Caco-2 (cell line): ENCODE measurements around the gene ZMYND8. TPM values are rescaled to one million over a fixed set of nuclear protein-coding genes. Genes with fewer than 3 reads are reported as not detected.

Experiments used
- BruUV-seq: library from RNA; stranded (reverse); fragments of 400-500 nt; replicated peaks from 2 replicates; lab custom pipeline; 2021; lab: Mats Ljungman, UMichigan
- CTCF ChIA-PET: fragments of 300-600 bp; sonication (Branson Sonifier 250); formaldehyde crosslinking; loops from one replicate; lab custom pipeline; 2022; ENCODE audit warnings: antibody characterized with exemption; lab: Charles Lee
- POLR2A ChIA-PET: fragments of 300-600 bp; sonication (Branson Sonifier 250); formaldehyde crosslinking; loops from one replicate; lab custom pipeline; 2022; ENCODE audit warnings: antibody characterized with exemption; lab: Charles Lee
- DNase-seq, 2 experiments: peaks; one replicate each; pipeline versions ENCODE4 v3.0.0 to v3.0.0-alpha.2; 2020 to 2022
- H3K27me3 ChIP-seq: replicated peaks from 2 replicates; pipeline ENCODE4 v1.6.0; 2011; ENCODE audit warnings: low read length; ENCODE audit not compliant: control insufficient read depth, insufficient read depth
- H3K36me3 ChIP-seq: 2 replicates; pipeline ENCODE4 v1.5.1; 2011; ENCODE audit warnings: low read length; ENCODE audit not compliant: control insufficient read depth, insufficient read depth
- H3K4me1 ChIP-seq: fragments of 250-450 bp; sonication (Bioruptor Pico); 2 replicates; pipeline ENCODE4 v1.5.1; 2020; ENCODE audit warnings: mild to moderate bottlenecking
- H3K4me3 ChIP-seq: 2 replicates; pipeline ENCODE4 v1.5.1; 2011; ENCODE audit warnings: low read depth, mild to moderate bottlenecking, control low read depth, low read length
- H3K9me3 ChIP-seq: fragments of 250-450 bp; sonication (Bioruptor Pico); 2 replicates; pipeline ENCODE4 v1.5.1; 2020; ENCODE audit warnings: mild to moderate bottlenecking, moderate library complexity
- H3K27ac Mint-ChIP-seq: one replicate; pipeline ENCODE4 v1.8.0; 2022; ENCODE audit warnings: mixed read lengths; ENCODE audit not compliant: unreplicated experiment
- H3K27me3 Mint-ChIP-seq: one replicate; pipeline ENCODE4 v1.8.0; 2022; ENCODE audit warnings: mixed read lengths; ENCODE audit not compliant: insufficient read depth, unreplicated experiment
- H3K36me3 Mint-ChIP-seq: one replicate; pipeline ENCODE4 v1.8.0; 2022; ENCODE audit warnings: mild to moderate bottlenecking, mixed read lengths; ENCODE audit not compliant: insufficient read depth, unreplicated experiment
- H3K4me1 Mint-ChIP-seq: one replicate; pipeline ENCODE4 v1.8.0; 2022; ENCODE audit warnings: low read depth, mixed read lengths; ENCODE audit not compliant: unreplicated experiment
- H3K4me3 Mint-ChIP-seq: one replicate; pipeline ENCODE4 v1.8.0; 2022; ENCODE audit warnings: mild to moderate bottlenecking, moderate library complexity, mixed read lengths; ENCODE audit not compliant: unreplicated experiment
- H3K9me3 Mint-ChIP-seq: one replicate; pipeline ENCODE4 v1.8.0; 2022; ENCODE audit warnings: mixed read lengths; ENCODE audit not compliant: unreplicated experiment
- CTCF ChIP-seq, 2 experiments: fragments of 200-600 bp in 1 of 2; IDR thresholded peaks; 1 replicate in 1 of 2; 2 replicates in 1 of 2; pipeline versions ENCODE4 v1.5.1 to v1.8.0; 2011 to 2022; ENCODE audit warnings: antibody characterized with exemption in 1 of 2, control low read depth in 1 of 2, inconsistent platforms in 1 of 2, low read depth in 1 of 2, low read length in 1 of 2, mild to moderate bottlenecking in 1 of 2, moderate library complexity in 1 of 2; ENCODE audit not compliant: insufficient read depth in 1 of 2, severe bottlenecking in 1 of 2, unreplicated experiment in 1 of 2
- intact Hi-C: fragments of 100-400 bp; cut with micrococcal nuclease; formaldehyde crosslinking; loops from one replicate; pipeline ENCODE4 v1.10.0; 2022; ENCODE audit not compliant: unreplicated experiment
- total RNA-seq: library from RNA; stranded (reverse); gene quantifications from 2 replicates; pipeline ENCODE4 v1.2.3, GENCODE V29; 2022

The ZMYND8 gene
- total RNA-seq, 1 experiment from 2014 or later: 194 TPM

- ChIA-PET POLR2A (no interaction called here), CTCF (interaction anchor here (1.3 to 2.3 kb wide), 2 partner anchors 209 to 422 kb away, joined by 4 to 9 read pairs; no protein-coding TSS in a partner anchor)
- intact Hi-C loops: no loop called here
- Histone ChIP-seq H3K36me3 (no peaks in the 10 kb centered on the region), H3K4me3 (no peak overlapping the region), H3K9me3 (no peaks in the 10 kb centered on the region), H3K27me3 (no peaks in the 10 kb centered on the region), H3K4me1 (no peaks in the 10 kb centered on the region)
- Mint-ChIP-seq H3K9me3 (no peaks in the 10 kb centered on the region), H3K27ac (no peak overlapping the region), H3K27me3 (no peaks in the 10 kb centered on the region), H3K36me3 (no peaks in the 10 kb centered on the region), H3K4me3 (no peak overlapping the region), H3K4me1 (no peaks in the 10 kb centered on the region)
- TF ChIP-seq CTCF (IDR thresholded peaks at IDR 0.05; ENCODE audit: insufficient read depth in 1 of 2, low read depth in 1 of 2, low read length in 1 of 2, severe bottlenecking in 1 of 2, unreplicated experiment in 1 of 2): no peak
- no TSS peak for BruUV-seq
- DNase-seq: no peak
Observed at GRCh38 chr20:47174456-47175243, 181.8 kb downstream of the ZMYND8 start.

- intact Hi-C loops: no loop called here
- Mint-ChIP-seq H3K27ac (no peak overlapping the region), H3K27me3 (no peaks in the 10 kb centered on the region), H3K4me3 (no peak overlapping the region), H3K36me3 (no peaks in the 10 kb centered on the region), H3K4me1 (no peaks in the 10 kb centered on the region), H3K9me3 (no peaks in the 10 kb centered on the region)
- ChIA-PET POLR2A (no interaction called here), CTCF (interaction anchor here (2.3 kb wide), 1 partner anchor 421 kb away, joined by 9 read pairs; no protein-coding TSS in a partner anchor)
- peak; percentile 35 to 44 for TF ChIP-seq CTCF (IDR thresholded peaks at IDR 0.05; ENCODE audit: insufficient read depth in 1 of 2, low read depth in 1 of 2, low read length in 1 of 2, severe bottlenecking in 1 of 2, unreplicated experiment in 1 of 2)
- no TSS peak for BruUV-seq
- Histone ChIP-seq H3K36me3 (no peaks in the 10 kb centered on the region), H3K27me3 (no peaks in the 10 kb centered on the region), H3K4me1 (no peaks in the 10 kb centered on the region), H3K9me3 (no peaks in the 10 kb centered on the region), H3K4me3 (no peak overlapping the region)
- DNase-seq: peak in 1 of 2 experiments; percentile 42
Observed at GRCh38 chr20:47173596-47174216, 182.8 kb downstream of the ZMYND8 start.

GRCh38 chr20:47172579-47172978 lies 183.9 kb downstream of the ZMYND8 start:
- no peaks in the 10 kb centered on the region for H3K4me1 ChIP-seq
- no TSS peak for BruUV-seq
- DNase-seq: no peak
- Mint-ChIP-seq H3K4me1 (no peaks in the 10 kb centered on the region), H3K4me3 (no peak overlapping the region), H3K9me3 (no peaks in the 10 kb centered on the region), H3K27ac (no peak overlapping the region), H3K36me3 (no peaks in the 10 kb centered on the region), H3K27me3 (no peaks in the 10 kb centered on the region)
- H3K36me3 ChIP-seq: no peaks in the 10 kb centered on the region
- no peaks in the 10 kb centered on the region; the same call in 1 of the 2 replicates for H3K9me3 ChIP-seq
- no peak overlapping the region for H3K4me3 ChIP-seq
- no peaks in the 10 kb centered on the region for H3K27me3 ChIP-seq
- intact Hi-C loops: no loop called here
- TF ChIP-seq CTCF (IDR thresholded peaks at IDR 0.05; ENCODE audit: insufficient read depth in 1 of 2, low read depth in 1 of 2, low read length in 1 of 2, severe bottlenecking in 1 of 2, unreplicated experiment in 1 of 2): no peak
- ChIA-PET CTCF (no interaction called here), POLR2A (no interaction called here)
